HCT116 (cell line): ENCODE results near the gene LCN15. TPM values are rescaled to one million over a fixed set of nuclear protein-coding genes. Genes with fewer than 3 reads are reported as not detected.

Source experiments
- ATAC-seq: fragments of 200-7000 bp; cut with Tn5 transposase; 2 replicates; pipeline ENCODE4 v1.9.1; 2020; ENCODE audit warnings: mild to moderate bottlenecking, moderate library complexity
- BruUV-seq: library from RNA; stranded (reverse); fragments of 400-500 nt; replicated peaks from 2 replicates; lab custom pipeline; 2021; lab: Mats Ljungman, UMichigan
- CTCF ChIA-PET: fragments of 300-600 bp; sonication (Branson Sonifier 250); formaldehyde crosslinking; loops from one replicate; lab custom pipeline; 2021; ENCODE audit warnings: antibody characterized with exemption; lab: Charles Lee
- POLR2A ChIA-PET: fragments of 300-600, 350-600 bp; sonication (Branson Sonifier 250); formaldehyde crosslinking; loops from one replicate; lab custom pipeline; 2021; ENCODE audit warnings: antibody characterized with exemption; lab: Charles Lee
- RAD21 ChIA-PET, 2 experiments: fragments of 300-600 bp; sonication (Branson Sonifier 250); formaldehyde crosslinking; loops; one replicate each; lab custom pipeline; 2023; ENCODE audit warnings: low total read pairs in 2 of 2; ENCODE audit not compliant: uncharacterized antibody in 2 of 2, unreplicated experiment in 2 of 2, low non-redundant PET in 1 of 2; lab: Charles Lee
- DNase-seq: peaks from one replicate; pipeline ENCODE4 v3.0.0-alpha.2; 2010; ENCODE audit warnings: low read depth, low spot score
- H2AFZ ChIP-seq: fragments of 200-600 bp; shearing (Covaris generic), sonication (generic); 2 replicates; pipeline ENCODE4 v1.6.1; 2017; ENCODE audit warnings: low read depth, mixed run types, mixed read lengths, antibody characterized with exemption, low read length; ENCODE audit not compliant: poor library complexity, severe bottlenecking
- H3K27ac ChIP-seq: 2 replicates; pipeline ENCODE4 v1.5.1; 2012; ENCODE audit warnings: low read depth, low read length
- H3K27me3 ChIP-seq: fragments of 200-600 bp; sonication (generic); 2 replicates; pipeline ENCODE4 v1.6.1; 2016; ENCODE audit warnings: mixed run types, low read length, mixed read lengths; ENCODE audit not compliant: insufficient read depth
- H3K36me3 ChIP-seq, 2 experiments: fragments of 200-500 bp in 1 of 2; fragments of 200-600 bp in 1 of 2; sonication (Bioruptor generic) in 1 of 2; sonication (generic) in 1 of 2; 2 replicates each; pipeline versions ENCODE4 v1.5.1 to v1.6.1; 2014 to 2016; ENCODE audit warnings: low read length in 2 of 2, inconsistent platforms in 1 of 2, mixed read lengths in 1 of 2, mixed run types in 1 of 2; ENCODE audit not compliant: insufficient read depth in 2 of 2, control insufficient read depth in 1 of 2
- H3K4me1 ChIP-seq, 2 experiments: fragments of 200-600 bp in 1 of 2; sonication (generic) in 1 of 2; 2 replicates each; pipeline versions ENCODE4 v1.5.1 to v1.6.1; 2012 to 2017; ENCODE audit warnings: low read length in 2 of 2, inconsistent platforms in 1 of 2, mild to moderate bottlenecking in 1 of 2, mixed read lengths in 1 of 2, mixed run types in 1 of 2, moderate library complexity in 1 of 2; ENCODE audit not compliant: insufficient read depth in 2 of 2, control insufficient read depth in 1 of 2
- H3K4me2 ChIP-seq: fragments of 200-600 bp; sonication (generic); 2 replicates; pipeline ENCODE4 v1.6.1; 2017; ENCODE audit warnings: mixed run types, low read length, mixed read lengths
- H3K4me3 ChIP-seq, 2 experiments: fragments of 200-600 bp in 1 of 2; sonication (generic) in 1 of 2; replicated peaks in 1 of 2; 2 replicates each; pipeline ENCODE4 v1.5.1; 2011 to 2016; ENCODE audit warnings: low read length in 2 of 2, control low read depth in 1 of 2, low read depth in 1 of 2, mild to moderate bottlenecking in 1 of 2, mixed read lengths in 1 of 2, mixed run types in 1 of 2
- H3K79me2 ChIP-seq: fragments of 200-600 bp; sonication (generic); 2 replicates; pipeline ENCODE4 v1.6.1; 2017; ENCODE audit warnings: mild to moderate bottlenecking, mixed run types, low read length, moderate library complexity, mixed read lengths; ENCODE audit not compliant: insufficient read depth
- H3K9ac ChIP-seq: fragments of 200-600 bp; sonication (generic); 2 replicates; pipeline ENCODE4 v1.6.1; 2016; ENCODE audit warnings: low read length, mixed read lengths
- H3K9me2 ChIP-seq: fragments of 200-600 bp; sonication (generic), shearing (Covaris generic); 2 replicates; pipeline ENCODE4 v1.6.1; 2017; ENCODE audit warnings: mixed run types, mild to moderate bottlenecking, moderate library complexity; ENCODE audit not compliant: insufficient read depth
- H3K9me3 ChIP-seq, 2 experiments: fragments of 200-500 bp in 1 of 2; fragments of 200-600 bp in 1 of 2; sonication (Bioruptor generic) in 1 of 2; sonication (generic) in 1 of 2; 2 replicates each; pipeline ENCODE4 v1.6.1; 2014 to 2017; ENCODE audit warnings: low read length in 2 of 2, mixed read lengths in 2 of 2, inconsistent platforms in 1 of 2, low read depth in 1 of 2, mild to moderate bottlenecking in 1 of 2, mixed run types in 1 of 2, moderate library complexity in 1 of 2; ENCODE audit not compliant: control insufficient read depth in 1 of 2, insufficient read depth in 1 of 2
- H4K20me1 ChIP-seq: fragments of 200-600 bp; sonication (generic), shearing (Covaris generic); 2 replicates; pipeline ENCODE4 v1.6.1; 2017; ENCODE audit warnings: mixed run types, mild to moderate bottlenecking, moderate library complexity; ENCODE audit not compliant: insufficient read depth
- CTCF ChIP-seq, 3 experiments: fragments of 200-600 bp in 1 of 3; sonication (generic) in 1 of 3; IDR thresholded peaks in 2 of 3; conservative IDR thresholded peaks in 1 of 3; 2 replicates each; pipeline ENCODE4 v1.5.1; 2012 to 2017; ENCODE audit warnings: low read depth in 2 of 3, low read length in 2 of 3, antibody characterized with exemption in 1 of 3, borderline replicate concordance in 1 of 3, control low read depth in 1 of 3, mild to moderate bottlenecking in 1 of 3, mixed read lengths in 1 of 3, mixed run types in 1 of 3, moderate library complexity in 1 of 3; ENCODE audit not compliant: insufficient read depth in 1 of 3
- EGR1 ChIP-seq: IDR thresholded peaks from 2 replicates; pipeline ENCODE4 v1.6.1; 2012; ENCODE audit warnings: low read depth
- ELF1 ChIP-seq: IDR thresholded peaks from 2 replicates; pipeline ENCODE4 v1.6.1; 2012; ENCODE audit warnings: low read depth, borderline replicate concordance
- EZH2 ChIP-seq: fragments of 200-600 bp; sonication (generic); IDR thresholded peaks from 2 replicates; pipeline ENCODE4 v1.6.1; 2017; ENCODE audit warnings: antibody characterized with exemption, mixed run types
- EZH2phosphoT487 ChIP-seq: fragments of 200-600 bp; IDR thresholded peaks from 2 replicates; pipeline ENCODE4 v1.6.1; 2018; ENCODE audit warnings: antibody characterized with exemption, borderline replicate concordance
- JUND ChIP-seq: IDR thresholded peaks from 2 replicates; pipeline ENCODE4 v1.6.1; 2012
- POLR2A ChIP-seq: IDR thresholded peaks from 2 replicates; pipeline ENCODE4 v1.7.0; 2011; ENCODE audit warnings: borderline replicate concordance; ENCODE audit not compliant: insufficient read depth, insufficient read length; ENCODE audit errors: extremely low read depth
- RAD21 ChIP-seq: IDR thresholded peaks from 2 replicates; pipeline ENCODE4 v1.6.1; 2012; ENCODE audit warnings: low read depth, mild to moderate bottlenecking
- SP1 ChIP-seq: IDR thresholded peaks from 2 replicates; pipeline ENCODE4 v1.6.1; 2012; ENCODE audit warnings: low read depth
- SRF ChIP-seq: IDR thresholded peaks from 2 replicates; pipeline ENCODE4 v1.6.1; 2012; ENCODE audit warnings: low read depth
- YY1 ChIP-seq: IDR thresholded peaks from 2 replicates; pipeline ENCODE4 v1.6.1; 2011; ENCODE audit warnings: low read length, low read depth, moderate library complexity, mild to moderate bottlenecking; ENCODE audit not compliant: insufficient replicate concordance; ENCODE audit errors: extremely low read depth
- ZBTB33 ChIP-seq: IDR thresholded peaks from 2 replicates; pipeline ENCODE4 v1.6.1; 2011; ENCODE audit warnings: mild to moderate bottlenecking, low read length, moderate library complexity; ENCODE audit not compliant: insufficient replicate concordance; ENCODE audit errors: extremely low read depth
- ZNF274 ChIP-seq: fragments of 200-500 bp; sonication (Bioruptor generic); IDR thresholded peaks from 2 replicates; pipeline ENCODE4 v1.6.1; 2014; ENCODE audit warnings: mild to moderate bottlenecking, low read depth, low read length, inconsistent platforms
- intact Hi-C: fragments of 100-400 bp; cut with micrococcal nuclease; formaldehyde crosslinking; loops from 2 replicates; pipeline ENCODE4 v1.10.0; 2022
- total RNA-seq: library from RNA; stranded (reverse); gene quantifications from one replicate; pipeline ENCODE4 v1.2.1, GENCODE V29; 2021; ENCODE audit not compliant: unreplicated experiment

Gene LCN15
- total RNA-seq, 1 experiment from 2014 or later = 0.76 TPM

- H3K9ac ChIP-seq = no peak overlapping the region
- H3K4me1 ChIP-seq = no peaks in the 10 kb centered on the region
- ATAC-seq (no peak), DNase-seq (no peak)
- no peaks in the 10 kb centered on the region for H3K9me2 ChIP-seq
- no peaks in the 10 kb centered on the region for H3K27me3 ChIP-seq
- POLR2A ChIA-PET = no interaction called here
- H3K79me2 ChIP-seq = no peaks in the 10 kb centered on the region
- H2AFZ ChIP-seq = no peak overlapping the region
- H4K20me1 ChIP-seq = no peaks in the 10 kb centered on the region
- H3K36me3 ChIP-seq = no peaks in the 10 kb centered on the region
- intact Hi-C loops = no loop called here
- no peak overlapping the region for H3K4me3 ChIP-seq
- no peak for TF ChIP-seq SRF
- TF ChIP-seq CTCF (IDR thresholded peaks at IDR 0.05 in 2 of 3, conservative IDR thresholded peaks at IDR 0.05 in 1 of 3; ENCODE audit: borderline replicate concordance in 1 of 3, insufficient read depth in 1 of 3, low read depth in 2 of 3, low read length in 2 of 3) = no peak
- TF ChIP-seq EGR1 = no peak
- TF ChIP-seq SP1 = no peak
- TF ChIP-seq ZBTB33 = no peak
- no peak for TF ChIP-seq POLR2A
- TF ChIP-seq YY1 = no peak
- TF ChIP-seq EZH2phosphoT487 = no peak
- TF ChIP-seq EZH2 = no peak
- no peak for TF ChIP-seq JUND
- no peak for TF ChIP-seq ZNF274
- no peak for TF ChIP-seq ELF1
- no peak for TF ChIP-seq RAD21
- TF ChIP-seq, all 23 proteins: peak for 0
- no TSS peak for BruUV-seq
- H3K4me2 ChIP-seq = no peak overlapping the region
- H3K27ac ChIP-seq = no peak overlapping the region
- CTCF ChIA-PET = interaction anchor here (0.9 to 1.5 kb wide), 4 partner anchors 11 to 459 kb away, joined by 3 to 4 read pairs (median 3); partner anchors contain the start of gene LCN8
- H3K9me3 ChIP-seq = peaks cover 6 to 16% of the 10 kb centered on the region in 2 experiments; a peak in 2 of 4 replicates
- RAD21 ChIA-PET = no interaction called here
Observed at GRCh38 chr9:136777359-136777758, 13.0 kb upstream of the LCN15 start.
